ENCODE measurements around the gene DRC3.

DRC3 gene

DNA sequence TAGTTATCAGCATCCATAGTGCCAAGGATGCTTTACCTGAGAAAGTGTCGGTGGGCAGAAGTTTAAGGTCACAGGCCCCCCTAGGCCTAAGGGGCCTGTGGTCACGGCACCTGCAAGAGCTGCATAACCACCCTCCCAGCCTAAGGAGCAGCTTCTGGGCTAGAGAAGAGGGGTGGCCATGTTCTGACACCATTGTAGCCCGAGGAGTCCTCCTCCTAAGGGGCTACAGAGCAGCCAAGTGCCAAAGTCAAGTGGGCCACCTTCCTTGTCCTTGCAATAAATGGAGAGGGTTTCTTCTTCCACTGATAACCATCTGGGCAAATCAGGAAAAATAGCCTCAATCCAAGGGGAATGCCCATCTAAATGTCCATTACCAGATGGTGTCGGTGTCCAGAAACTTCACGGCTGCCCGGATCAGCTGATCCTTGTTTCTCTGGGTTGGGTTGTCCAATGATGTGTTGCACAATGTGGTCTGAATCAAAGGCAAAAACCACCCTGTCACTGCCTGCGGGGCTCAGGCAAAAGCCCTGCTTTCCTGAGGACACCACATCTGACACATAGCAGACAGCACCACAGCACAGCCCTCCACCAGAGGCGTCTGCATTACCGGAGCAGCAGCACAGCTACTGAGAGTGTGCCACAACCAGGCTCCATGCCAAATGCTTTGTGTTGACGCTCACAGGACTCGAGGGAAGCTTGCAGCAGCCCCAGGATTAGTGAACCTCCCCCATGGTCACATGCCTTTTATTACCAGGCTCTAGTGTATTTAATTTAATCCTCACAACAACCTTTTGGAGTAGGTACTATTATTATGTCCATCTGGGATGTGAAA is 53.5 kb downstream of the DRC3 start:
- no peak for DNase-seq

DNA sequence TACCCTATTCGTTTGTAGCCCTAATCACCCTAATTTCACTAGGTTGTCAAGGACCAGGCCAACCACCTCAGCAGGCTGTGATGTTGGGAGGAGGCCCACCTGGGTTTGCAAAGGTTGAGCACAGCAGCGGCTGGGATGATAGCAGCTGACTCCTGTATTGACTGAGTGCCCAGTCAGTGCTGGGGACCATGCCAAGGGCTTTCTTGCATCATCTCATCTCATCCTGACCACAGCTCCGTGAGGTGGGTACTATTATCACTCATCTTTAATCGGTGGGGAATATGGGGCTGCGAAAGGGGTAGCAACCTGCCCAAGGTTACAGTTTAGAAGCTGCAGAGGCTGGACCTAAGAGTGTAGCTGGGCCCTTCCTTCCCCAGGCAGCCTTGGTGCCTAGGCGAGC is 54.6 kb downstream of the DRC3 start:
- no peak for DNase-seq

DNA sequence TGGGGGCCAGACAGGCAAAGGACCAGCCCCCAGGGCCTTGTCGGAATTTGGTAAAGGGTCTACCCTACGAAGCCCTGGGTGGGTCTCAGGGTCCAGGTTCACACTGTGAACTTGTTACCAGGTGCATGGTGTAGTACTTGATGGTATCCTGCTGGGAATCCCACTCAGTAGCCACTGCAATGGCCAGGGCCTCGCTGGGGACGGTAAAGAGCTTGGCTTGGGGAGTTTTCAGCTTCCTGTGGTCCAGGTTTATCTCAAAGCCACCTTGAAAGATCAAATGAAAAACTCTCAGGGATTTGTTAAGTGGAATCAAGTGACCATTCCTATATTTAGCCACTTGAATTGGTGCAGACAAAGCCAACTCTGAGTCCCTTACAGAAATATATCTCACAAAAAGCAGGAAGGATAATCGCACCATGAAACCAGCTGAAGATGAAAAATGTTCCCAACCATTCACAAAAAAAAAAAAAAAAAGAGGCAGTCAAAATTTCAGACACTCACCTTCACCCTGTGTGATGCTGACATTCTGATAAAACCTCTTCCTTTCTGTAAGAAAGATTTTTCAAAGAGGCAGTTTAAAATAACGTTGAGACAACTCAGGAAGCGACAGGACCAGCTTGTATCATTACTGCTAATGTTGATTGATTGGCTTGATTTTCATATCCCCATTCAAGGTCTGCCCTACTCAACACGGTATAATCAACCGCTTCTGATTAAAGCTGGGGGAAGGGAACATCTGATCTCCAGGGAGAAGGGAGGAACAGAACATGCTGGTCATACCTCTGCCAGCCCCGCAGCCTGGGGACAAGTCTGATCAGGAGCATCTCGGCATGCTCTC is 55.7 kb downstream of the DRC3 start:
- DNase-seq: no peak

DNA sequence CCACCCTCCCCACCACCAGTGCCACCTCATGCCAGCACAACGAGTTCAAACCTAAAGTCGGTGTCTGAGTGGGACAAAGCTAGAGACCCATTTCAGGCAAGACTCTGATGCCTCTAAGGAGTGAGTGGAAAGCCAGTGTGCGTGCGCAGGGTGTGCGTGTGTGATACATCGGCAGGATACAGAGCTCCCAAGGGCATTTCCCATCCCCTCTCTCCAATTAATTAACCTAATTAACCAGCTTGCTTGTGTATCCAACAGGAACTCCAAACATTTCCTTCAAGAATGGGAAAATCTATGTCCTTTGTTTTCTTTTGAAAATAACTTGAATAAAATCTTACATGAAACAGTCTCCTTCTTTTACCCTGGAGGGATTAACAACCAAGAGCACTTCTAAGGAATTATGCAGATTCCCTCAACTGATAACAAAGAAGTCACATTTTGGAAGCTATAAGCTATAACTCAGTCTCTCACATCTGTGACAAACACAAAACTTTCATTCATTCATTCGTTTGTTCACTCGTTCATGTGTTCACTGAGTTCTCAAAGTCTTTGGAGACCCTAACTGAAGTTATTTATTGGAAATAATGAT is 56.4 kb downstream of the DRC3 start:
- DNase-seq: no peak

DNA sequence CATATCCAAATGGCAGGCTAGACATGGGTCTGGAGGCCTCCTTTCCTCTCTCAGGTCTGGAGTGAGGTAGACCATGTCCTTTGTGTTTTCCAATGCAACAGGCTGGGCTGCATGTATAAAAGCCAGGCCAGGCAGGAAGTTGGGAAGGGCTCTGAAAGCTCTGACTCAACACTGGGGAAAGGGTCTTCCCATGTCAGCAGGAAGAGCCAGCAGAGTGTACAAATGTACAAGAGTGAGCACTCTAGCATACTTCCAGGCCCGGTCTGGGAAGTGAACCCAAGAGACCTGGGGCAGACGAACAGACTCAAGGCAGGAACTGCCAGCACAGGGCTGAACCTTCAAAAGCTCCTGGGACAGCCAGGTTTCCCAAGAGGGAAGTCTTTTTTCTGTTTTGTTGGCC is 59.3 kb downstream of the DRC3 start:
- DNase-seq: no peak

DNA sequence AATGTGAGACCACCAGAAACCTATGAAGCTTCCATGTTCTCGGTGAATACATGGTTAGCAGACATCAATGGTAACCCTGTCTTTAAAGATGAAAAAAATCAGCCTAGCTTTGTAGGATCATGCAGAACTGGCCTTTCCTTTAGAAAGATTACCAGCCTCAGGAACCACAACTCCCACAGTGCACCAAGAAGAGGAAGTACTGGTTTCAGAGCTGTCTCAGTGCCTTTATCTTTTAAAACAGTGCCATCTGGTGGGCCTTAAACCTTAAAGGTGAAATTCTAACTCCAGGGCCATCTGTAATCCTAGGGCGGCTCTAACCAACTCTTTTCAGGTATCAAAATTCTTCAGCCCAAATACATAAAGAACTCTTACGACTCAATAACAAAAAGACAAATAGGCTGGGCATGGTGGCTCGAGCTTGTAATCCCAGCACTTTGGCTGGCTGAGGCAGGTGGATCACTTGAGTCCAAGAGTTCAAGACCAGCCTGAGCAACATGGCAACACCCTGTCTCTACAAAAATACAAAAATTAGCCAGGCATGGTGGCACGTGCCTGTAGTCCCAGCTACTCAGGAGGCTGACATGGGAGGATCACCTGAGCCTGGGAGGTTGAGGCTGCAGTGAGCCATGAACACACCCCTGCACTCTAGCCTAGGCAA is 60.9 kb downstream of the DRC3 start:
- no peak for DNase-seq

DNA sequence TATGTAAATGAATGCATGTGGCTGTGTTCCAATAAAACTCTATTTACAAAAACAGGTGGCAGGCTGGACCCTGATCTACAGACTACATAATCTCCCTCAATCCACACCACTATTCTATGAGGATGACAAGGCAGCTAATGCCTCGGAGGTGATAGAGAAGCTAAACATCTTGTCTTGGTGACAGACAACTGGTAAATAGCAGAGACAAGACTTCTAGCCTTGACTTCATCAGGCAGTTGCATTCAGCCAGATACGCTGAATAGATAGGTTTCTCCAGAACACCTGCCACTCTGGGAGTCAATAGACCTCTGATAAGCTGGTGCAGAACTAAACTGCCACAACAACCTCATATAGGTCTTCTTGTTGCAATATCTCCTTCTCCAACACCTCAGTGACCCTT is 63.0 kb downstream of the DRC3 start:
- DNase-seq: no peak

DNA sequence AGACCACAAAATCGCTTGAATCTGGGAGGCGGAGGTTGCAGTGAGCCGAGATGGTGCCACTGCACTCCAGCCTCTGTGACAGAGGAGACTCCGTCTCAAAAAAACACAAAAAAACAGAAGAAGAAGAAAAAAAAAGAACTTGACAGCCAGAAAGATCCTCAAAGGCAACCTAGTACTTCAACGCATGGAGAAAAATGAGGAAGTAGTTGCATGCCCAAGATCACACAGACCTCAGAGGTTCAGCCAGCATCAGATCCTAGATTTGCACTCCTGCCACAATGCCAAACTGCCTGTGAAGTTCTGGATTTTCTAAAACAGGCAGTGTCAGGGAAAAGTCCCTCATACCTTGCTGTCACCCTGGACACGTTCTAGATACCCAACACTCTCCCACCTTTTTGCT is 64.8 kb downstream of the DRC3 start:
- DNase-seq: no peak

DNA sequence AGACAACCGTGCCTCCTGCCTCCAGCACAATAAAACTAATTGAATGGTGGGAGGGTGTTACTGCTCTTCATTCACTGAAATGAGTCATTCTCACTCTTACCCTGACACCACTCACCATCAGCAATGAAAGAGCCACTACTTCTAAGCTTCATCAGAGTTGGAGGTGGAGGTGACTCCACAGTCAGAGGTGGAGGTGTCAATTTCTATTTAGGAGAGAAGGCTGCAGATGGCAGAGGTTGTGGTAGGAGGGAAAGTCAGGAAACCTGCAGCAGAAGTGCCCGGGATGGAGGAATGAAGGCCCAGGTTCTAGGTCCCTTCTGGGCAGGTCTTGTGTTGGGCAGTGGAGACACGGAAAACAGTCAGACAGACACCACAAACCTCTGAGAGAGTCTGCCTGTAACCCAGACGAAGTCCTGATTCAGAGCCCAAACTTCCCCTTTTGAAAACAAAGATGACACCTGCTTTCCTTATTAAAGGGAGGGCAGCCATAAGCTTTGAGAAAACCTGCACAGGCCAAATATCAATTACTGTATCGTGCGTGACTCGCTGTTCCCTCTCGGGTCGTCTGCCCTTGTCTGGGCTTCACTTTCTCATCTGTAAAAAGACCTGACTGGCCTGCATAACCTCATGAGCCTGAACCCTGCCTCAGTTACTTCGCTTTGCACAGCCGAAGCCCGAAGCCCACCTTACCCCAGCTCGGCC is 65.6 kb downstream of the DRC3 start:
- peak; percentile 76 for DNase-seq

DNA sequence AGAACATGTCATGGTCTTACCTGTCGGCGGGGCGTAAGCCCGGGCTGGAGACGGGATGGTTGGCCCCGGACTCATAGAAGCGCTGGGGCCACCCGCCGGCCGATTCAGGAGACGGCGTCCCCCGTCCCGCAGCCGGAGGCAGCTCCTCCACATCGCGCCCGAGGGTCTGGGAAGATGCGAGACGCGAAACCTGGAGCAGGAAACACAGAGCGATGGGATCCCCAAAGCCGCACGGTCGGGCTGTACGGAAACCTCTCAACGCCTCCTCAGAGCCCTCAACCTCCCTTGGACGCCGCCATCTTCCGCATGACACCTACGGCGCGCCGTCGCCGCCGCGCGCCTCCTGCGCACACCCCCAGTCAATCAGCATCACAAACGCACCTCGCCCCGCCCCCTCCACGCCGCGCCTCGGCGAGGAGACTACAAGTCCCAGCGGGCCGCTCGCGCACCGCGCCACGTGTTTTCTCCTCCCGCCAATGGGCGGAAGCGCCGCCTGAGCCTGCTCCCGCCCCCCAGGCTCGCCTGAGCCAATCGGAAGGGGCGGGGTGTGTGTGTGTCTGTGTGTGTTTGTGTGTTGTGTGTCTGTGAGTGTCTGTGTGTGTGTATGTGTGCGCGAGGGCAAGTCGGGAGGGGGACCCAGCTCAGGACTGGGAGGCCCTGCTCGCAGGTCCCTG is 66.3 kb downstream of the DRC3 start, which contains the start of the genes ATPAF2 and GID4:
Gene ATPAF2 (minus strand): TSS at position 308 of the 674 bp plus-strand sequence. CDS start 155 bp downstream, at position 153.
Gene GID4 (plus strand): TSS at position 548 of the 674 bp plus-strand sequence. CDS start 57 bp downstream, at position 605.
- DNase-seq: peak; percentile 99

DNA sequence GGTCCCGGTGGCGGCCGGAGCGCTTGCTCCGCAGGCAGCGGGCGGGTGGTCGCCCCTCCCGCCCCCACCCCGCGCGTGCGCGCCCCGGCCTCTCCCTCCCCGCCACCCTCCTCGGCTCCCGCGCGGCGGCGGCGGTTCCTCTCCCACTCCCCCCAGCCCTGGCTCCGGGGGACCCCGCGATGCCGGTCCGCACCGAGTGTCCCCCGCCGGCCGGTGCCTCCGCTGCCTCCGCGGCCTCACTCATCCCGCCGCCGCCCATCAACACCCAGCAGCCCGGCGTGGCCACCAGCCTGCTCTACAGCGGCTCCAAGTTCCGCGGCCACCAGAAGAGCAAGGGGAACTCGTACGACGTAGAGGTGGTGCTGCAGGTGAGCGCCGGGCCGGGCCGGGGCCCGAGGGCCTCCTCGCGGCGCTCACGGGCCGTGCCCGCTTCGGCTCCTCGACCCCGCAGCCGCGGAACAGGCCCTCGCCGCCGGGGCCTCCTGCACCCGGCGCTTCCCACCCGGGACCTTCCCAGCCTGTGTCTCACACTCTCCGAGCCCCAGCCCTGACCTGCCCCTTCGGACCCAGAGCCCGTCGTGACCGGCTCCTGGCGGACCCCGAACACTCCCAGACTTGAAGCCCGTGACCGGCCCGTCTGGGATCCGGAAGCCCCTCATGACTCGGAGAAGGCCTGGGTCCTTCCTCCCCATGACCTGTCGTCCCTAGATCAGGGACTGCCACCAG is 67.0 kb downstream of the DRC3 start:
- DNase-seq: no peak

DNA sequence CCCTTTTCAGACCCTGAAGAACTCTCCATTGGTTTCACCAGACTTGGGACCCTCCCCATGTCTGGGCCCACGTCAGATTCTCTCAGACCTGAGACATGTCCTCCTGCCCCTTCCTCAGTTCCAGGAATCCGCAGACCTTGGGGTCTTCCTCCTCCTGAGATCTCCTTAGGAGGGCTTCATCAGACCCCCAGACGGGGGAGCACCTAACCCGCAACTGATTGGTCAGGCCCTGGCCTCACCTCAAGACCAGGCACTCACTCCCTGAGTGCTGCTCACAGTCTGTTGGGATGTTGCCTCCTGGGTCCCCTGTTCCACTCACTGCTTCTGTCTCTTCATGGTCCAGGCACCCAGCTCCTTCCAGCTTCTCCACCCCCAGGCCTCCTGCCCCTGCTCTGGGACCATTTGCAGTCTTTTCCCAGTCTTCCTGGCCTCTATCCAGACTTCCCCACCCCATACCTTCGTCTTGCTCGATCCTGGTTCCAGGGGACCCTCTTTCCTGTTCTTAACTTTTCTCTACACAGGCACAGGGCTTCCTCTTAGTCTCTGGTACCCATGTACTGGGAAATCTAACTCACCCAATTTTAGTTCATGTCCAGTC is 67.7 kb downstream of the DRC3 start:
- peak; percentile 61 for DNase-seq

DNA sequence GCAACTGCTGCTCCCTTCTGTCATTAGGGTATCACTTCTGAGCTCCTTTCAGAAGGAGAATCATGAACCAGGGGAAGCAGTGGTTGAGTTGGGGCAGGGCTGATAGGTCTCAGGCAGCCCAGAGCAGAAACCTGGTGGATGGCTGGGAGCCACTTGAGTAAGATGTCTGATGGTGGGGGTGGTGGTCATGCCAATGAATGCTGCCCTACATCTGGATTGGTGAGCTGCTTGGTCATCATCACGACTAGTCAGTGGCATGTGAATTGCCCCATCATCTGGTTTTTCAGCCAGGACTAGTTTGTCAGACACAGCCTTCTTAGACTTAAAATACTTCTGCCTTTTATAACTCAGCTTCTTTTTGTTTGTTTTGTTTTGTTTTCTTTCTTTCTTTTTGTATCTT is 69.1 kb downstream of the DRC3 start:
- no peak for DNase-seq

DNA sequence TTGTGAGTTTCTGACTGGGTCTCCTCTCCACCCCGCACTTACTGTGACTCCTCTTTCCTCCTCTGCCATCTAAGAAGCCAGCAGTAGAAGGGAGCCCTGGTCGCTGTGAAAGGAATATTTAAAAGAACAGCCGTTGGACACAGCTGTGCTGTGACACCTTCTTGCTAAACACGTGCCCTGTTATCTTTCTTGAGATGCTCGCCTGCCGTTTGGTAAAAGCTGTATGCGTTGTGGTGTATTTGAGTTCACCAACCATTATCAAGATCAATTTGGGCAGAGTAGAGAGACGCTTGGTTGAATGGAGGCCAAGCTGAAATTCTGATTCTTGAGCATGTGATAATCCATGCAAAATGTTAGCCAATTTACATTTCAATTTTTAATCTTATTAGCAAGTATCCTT is 70.3 kb downstream of the DRC3 start:
- DNase-seq: no peak

DNA sequence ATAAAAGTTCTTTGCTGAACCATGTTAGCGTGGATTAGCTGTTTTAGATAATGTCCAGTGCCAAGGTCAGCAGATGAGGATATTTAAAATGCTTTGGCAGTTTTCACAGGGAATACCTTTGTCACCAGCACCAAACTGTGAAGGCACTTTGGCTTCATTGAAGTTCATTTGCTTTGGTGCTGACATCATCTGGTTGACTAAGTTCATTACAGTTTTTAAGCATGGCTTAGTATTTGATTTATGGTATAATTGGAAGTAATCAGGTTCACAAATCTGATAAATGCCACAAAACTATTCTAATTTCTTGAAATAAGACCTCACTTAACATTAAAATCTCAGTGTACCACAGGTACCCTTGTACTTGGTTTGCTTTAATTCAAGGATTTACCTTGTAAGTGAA is 70.8 kb downstream of the DRC3 start:
- DNase-seq: no peak

DNA sequence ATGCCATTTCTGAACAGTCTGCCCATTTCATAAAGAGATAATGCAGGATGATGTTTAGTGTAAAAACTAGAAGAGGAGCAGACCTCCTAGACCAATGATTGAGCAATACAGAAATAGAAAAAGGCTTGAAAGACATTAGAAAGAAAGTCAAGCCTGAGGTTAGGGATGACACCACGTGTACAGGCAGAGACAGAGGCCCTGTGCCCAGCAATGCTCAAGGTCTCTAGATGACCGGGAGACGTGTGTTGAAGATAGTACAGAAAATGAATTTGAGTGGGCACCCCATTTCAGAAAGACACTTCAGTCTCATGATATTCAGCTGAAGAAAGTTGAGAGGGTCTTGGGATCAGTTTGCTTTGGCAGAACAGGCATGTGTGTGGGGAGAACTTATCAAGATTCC is 71.9 kb downstream of the DRC3 start:
- DNase-seq: no peak

DNA sequence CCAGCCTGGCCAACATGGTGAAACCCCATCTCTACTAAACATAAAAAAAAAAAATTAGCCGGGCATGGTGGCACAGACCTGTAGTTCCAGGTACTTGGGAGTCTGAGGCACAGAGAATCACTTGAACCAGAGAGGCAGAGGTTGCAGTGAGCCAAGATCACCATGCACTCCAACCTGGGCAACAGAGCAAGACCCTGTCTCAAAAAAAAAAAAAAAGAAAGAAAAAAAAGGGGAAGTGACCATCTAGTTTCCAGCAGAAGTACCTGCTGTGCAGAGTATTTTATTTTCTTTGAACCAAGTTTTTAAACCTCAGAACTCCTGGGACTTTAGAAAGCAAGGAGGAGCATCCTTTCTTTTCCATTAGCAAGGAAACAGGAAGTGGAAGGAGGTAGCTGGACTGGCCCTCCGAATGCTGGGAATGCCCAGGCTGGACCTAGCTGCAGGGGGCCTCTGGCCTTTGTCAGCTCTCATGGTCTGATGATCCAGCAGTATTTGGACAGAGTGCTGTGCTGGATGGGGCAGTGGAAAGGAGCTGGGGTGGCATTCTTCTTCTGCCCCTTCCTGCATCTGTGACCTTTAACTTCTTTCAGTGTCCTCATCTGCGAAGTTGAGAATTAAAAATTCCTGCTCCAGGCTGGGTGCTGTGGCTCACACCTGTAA is 73.2 kb downstream of the DRC3 start:
- no peak for DNase-seq

DNA sequence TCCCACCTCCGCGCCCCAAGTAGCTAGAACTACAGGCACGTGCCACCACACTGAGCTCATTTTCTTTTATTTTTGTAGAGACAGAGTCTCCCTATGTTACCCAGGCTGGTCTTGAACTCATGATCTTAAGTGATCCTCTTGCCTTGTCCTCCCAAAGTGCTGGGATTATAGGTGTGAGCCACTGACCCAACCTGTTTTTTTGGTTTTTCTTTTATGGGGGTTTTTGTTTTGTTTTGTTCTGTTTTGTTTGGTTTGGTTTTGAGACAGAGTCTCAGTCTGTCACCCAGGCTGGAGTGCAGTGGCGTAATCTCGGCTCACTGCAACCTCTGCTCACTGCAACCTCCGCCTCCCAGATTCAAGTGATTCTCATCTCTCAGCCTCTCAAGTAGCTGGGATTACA is 82.9 kb downstream of the DRC3 start:
- no peak for DNase-seq

DNA sequence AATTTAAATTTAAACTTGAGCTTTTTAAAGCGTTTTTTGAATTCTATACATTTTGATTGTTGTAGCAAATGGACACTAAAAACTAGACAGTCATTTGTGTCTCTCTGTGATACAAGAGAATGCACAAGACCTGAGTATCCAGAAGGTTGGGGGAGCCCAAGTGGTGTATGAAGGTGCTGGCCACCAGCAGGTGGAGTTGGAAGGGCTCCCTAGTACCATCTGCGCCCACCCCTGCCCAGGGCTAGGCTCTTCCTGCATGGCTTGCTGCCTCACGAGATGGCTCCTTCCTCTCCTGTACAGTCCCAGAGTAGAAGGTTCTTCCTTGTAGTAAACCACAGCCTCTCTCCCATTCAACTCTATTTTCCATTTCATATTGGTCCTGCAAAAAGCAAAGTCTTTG is 83.6 kb downstream of the DRC3 start:
- no peak for DNase-seq

DNA sequence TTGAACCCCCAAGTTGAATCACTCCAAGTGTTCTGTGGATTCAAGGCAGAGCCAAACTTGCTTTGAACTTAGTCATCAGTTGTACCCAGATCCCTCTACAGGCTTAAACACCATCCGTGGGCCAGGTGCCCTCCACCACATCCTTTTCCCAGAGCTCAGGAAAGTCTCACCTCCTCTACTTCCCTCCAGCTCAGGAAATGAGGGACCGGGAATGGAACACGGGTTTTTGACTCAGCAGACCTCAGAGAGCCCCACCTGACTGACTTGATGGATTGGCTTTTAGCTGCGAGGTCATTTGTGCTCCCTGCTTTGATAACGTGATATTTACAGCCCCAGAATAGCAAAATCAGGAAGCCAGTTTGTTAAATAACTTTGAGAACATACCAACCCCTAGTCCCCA is 86.6 kb downstream of the DRC3 start:
- DNase-seq: no peak
